Thoracic aorta (tissue), 2 donors: ENCODE results near the gene GNAS-AS1. TPM values are rescaled to one million over a fixed set of nuclear protein-coding genes. Genes with fewer than 3 reads are reported as not detected.

Experiments used
- ATAC-seq: fragments of 150-250 bp; one replicate; pipeline ENCODE4 v1.8.0; 2017; ENCODE audit warnings: low read depth; ENCODE audit not compliant: insufficient number of reproducible peaks, low FRiP score
- DNase-seq: peaks from one replicate; pipeline ENCODE4 v3.0.0-alpha.2; 2020; ENCODE audit warnings: low spot score
- H3K27ac ChIP-seq, 2 donors: fragments of 200-600 bp; sonication (generic); 1 replicate in 1 of 2; 2 replicates in 1 of 2; pipeline ENCODE4 v1.5.1; 2016; ENCODE audit warnings: mild to moderate bottlenecking in 2 of 2, moderate library complexity in 2 of 2
- H3K27me3 ChIP-seq: fragments of 200-600 bp; sonication (generic); replicated peaks from 2 replicates; pipeline ENCODE4 v1.6.0; 2016; ENCODE audit warnings: mild to moderate bottlenecking; ENCODE audit not compliant: insufficient read depth
- H3K36me3 ChIP-seq: fragments of 200-600 bp; sonication (generic); one replicate; pipeline ENCODE4 v1.5.1; 2016
- H3K4me1 ChIP-seq, 2 donors: fragments of 200-600 bp; sonication (generic); 1 replicate in 1 of 2; 2 replicates in 1 of 2; pipeline versions ENCODE4 v1.5.1 to v1.6.0; 2016; ENCODE audit warnings: low read depth in 2 of 2, mild to moderate bottlenecking in 1 of 2; ENCODE audit not compliant: control insufficient read depth in 1 of 2
- H3K4me3 ChIP-seq: fragments of 200-600 bp; sonication (generic); 2 replicates; pipeline ENCODE4 v1.5.1; 2016; ENCODE audit warnings: mild to moderate bottlenecking
- H3K9me3 ChIP-seq: fragments of 200-600 bp; sonication (generic); 2 replicates; pipeline ENCODE4 v1.5.1; 2016
- CTCF ChIP-seq: fragments of 200-600 bp; sonication (generic); IDR thresholded peaks from one replicate; pipeline ENCODE4 v1.5.1; 2019; ENCODE audit warnings: antibody characterized with exemption
- total RNA-seq, 2 donors: library from RNA; depleted of rRNA; stranded (reverse); fragments of >200 nt; gene quantifications; one replicate each; pipeline versions ENCODE4 v1.1.0 to v1.2.3, GENCODE V29; 2016

The GNAS-AS1 gene
- total RNA-seq, 2 donors from 2014 or later: 0.21 to 0.81 TPM

GRCh38 chr20:58774214-58774613, 76.5 kb downstream of the GNAS-AS1 start:
- Histone ChIP-seq H3K27me3 (no peaks in the 10 kb centered on the region), H3K36me3 (no peaks in the 10 kb centered on the region), H3K4me1 (no peaks in the 10 kb centered on the region), H3K9me3 (no peaks in the 10 kb centered on the region), H3K4me3 (no peak overlapping the region), H3K27ac (no peak overlapping the region)
- DNase-seq: no peak
- no peak for ATAC-seq
- no peak for TF ChIP-seq CTCF

GRCh38 chr20:58772786-58773185, 77.9 kb downstream of the GNAS-AS1 start:
- Histone ChIP-seq H3K36me3 (no peaks in the 10 kb centered on the region), H3K27ac (no peak overlapping the region), H3K9me3 (no peaks in the 10 kb centered on the region), H3K4me3 (no peak overlapping the region), H3K4me1 (no peaks in the 10 kb centered on the region), H3K27me3 (no peaks in the 10 kb centered on the region)
- DNase-seq: no peak
- no peak for ATAC-seq
- TF ChIP-seq CTCF: no peak

Other genes with a start within 250 kb of the GNAS-AS1 start
- gene STX16, start 199.6 kb downstream of the GNAS-AS1 start, total RNA-seq: 100 to 1,000 TPM in 1 of 2 donors, 10 to 100 TPM in 1; 66.3 to 109 TPM
- gene NPEPL1, start 158.1 kb downstream of the GNAS-AS1 start, total RNA-seq: 10 to 100 TPM; 47.1 to 59.4 TPM
- 100 to 1,000 TPM; 742 to 943 TPM for gene GNAS, start 1.8 kb upstream of the GNAS-AS1 start, total RNA-seq
- 10 to 100 TPM; 50.9 to 52.6 TPM for gene NELFCD, start 130.4 kb upstream of the GNAS-AS1 start, total RNA-seq
- 100 to 1,000 TPM; 242 to 436 TPM for gene CTSZ, start 156.4 kb upstream of the GNAS-AS1 start, total RNA-seq
- under 1 TPM in 1 of 2 donors, not detected in 1; 0.54 TPM for gene TUBB1, start 168.5 kb upstream of the GNAS-AS1 start, total RNA-seq
- gene ATP5F1E, start 181.4 kb upstream of the GNAS-AS1 start, total RNA-seq: 10 to 100 TPM; 16.8 to 21.1 TPM
- 10 to 100 TPM; 25.5 to 30.5 TPM for gene PRELID3B, start 191.9 kb upstream of the GNAS-AS1 start, total RNA-seq